ENCODE results near the gene ALDH1A1.

GRCh38 chr9:72880821-72881220 lies 72.0 kb downstream of the ALDH1A1 start:
- TF ChIP-seq CTCF (IDR thresholded peaks at IDR 0.05) (no peak), POLR2A (IDR thresholded peaks at IDR 0.05) (no peak)
